Stimulated activated CD4-positive, alpha-beta T cell treated with anti-CD3 and anti-CD28 coated beads, Interleukin-1b, Interleukin-23, amount 100 ng/mL, for 24 hours (primary cell): ENCODE measurements around the gene NSFL1C.

Experiments used
- DNase-seq, 4 experiments: peaks; one replicate each; pipeline ENCODE4 v3.0.0-alpha.2; 2020; ENCODE audit warnings: low read depth in 4 of 4, low spot score in 1 of 4

NSFL1C gene

GRCh38 chr20:1392693-1393506 lies 73.7 kb downstream of the NSFL1C start, which contains the start of gene FKBP1A:
Gene FKBP1A (minus strand): TSS chr20:1393054. CDS start chr20:1392998, 56 bp downstream.
- peak; percentile 74 to 86 (median 80) for DNase-seq

- DNase-seq, result no peak
Observed at GRCh38 chr20:1392443-1392692, 74.3 kb downstream of the NSFL1C start.
